Astrocyte of the cerebellum (primary cell): ENCODE data around the gene VARS2.

ENCODE experiments used
- DNase-seq: peaks from one replicate; pipeline ENCODE4 v3.0.0-alpha.2; 2011; ENCODE audit warnings: low read depth
- H3K4me3 ChIP-seq: 2 replicates; pipeline ENCODE4 v1.5.1; 2011; ENCODE audit warnings: mild to moderate bottlenecking, low read depth, low read length, moderate library complexity
- CTCF ChIP-seq: IDR thresholded peaks from 2 replicates; pipeline ENCODE4 v1.5.1; 2012; ENCODE audit warnings: low read length, low read depth, moderate library complexity, mild to moderate bottlenecking; ENCODE audit errors: missing control alignments
- in situ Hi-C: cut with HindIII; loops from 2 replicates; pipeline ENCODE4 v1.10.0; 2017; ENCODE audit warnings: low sequenced_read_pairs

VARS2 gene

DNA sequence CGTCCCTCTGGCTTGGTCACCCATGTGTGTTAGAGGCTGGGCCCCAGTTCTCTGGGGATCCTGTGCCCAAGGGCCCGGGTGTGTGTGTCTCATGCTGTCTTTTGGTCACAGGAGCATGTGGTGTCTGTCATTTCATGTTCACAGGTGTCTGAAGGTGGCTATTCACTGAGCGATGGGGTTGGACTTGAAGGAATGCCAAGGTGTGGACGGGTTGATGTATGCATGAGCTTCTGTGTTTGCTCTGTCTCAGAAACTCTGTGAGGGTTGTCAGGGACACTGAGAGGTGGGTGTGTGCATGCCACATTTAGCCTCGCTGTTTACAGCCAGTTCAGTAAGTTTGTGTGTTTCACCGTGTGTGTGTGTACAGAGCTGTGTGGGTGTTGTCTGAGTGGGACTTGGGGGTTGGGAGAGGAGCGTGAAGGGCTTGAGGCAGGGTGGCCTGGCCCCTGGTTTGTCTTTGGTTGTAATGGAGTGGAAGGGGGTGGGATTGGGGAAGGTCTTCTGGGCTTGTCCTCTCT lies 28.5 kb upstream of the VARS2 start:
- TF ChIP-seq CTCF, result no peak
- in situ Hi-C loops, result no loop called here
- no peak for DNase-seq
- peak overlapping the region; percentile 66 for H3K4me3 ChIP-seq

DNA sequence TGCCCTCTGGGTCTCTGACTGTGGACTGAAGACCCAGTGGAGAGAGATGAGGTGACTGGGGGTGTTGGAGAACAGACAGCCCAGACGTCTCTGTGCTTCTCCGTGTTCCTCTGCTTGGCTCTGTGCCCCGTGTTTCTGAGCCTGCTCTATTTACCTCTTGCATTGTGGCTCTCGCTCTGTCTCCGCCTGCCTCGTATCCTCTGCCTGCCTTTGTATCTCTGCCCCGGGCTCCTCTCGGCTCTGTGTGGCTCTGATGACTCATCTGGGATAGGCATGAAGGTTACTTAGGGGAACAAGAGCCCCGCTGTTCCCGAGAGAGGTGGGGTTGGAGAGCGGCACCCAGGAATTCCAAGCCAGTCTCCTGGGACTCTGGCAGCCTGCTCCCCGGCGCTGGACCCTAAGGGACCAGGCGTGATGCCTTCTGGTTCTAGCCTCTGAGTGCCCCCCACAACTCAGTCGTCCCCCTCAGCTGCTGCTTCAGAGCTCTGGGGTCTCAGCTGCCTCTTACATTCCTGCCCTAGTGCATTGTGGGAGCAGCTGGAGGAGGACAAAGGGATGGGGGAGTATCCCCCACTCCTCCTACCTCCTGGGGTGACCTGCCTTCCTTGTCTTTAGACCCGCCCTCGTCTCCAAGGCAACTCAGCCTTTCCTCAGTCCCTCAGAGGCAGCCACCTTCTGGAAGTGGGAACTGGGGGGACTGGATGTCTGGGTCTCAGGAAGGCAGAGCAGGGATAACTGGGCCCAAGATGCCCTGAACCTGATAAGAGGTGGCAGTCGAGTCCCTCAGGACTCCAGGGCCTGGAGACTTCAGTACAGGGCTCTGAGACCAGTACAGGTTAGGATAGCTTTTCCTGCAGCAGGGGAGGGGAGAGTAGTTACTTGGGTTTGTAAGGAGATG lies 27.8 kb upstream of the VARS2 start:
- in situ Hi-C loops, result no loop called here
- H3K4me3 ChIP-seq, result peak overlapping the region; percentile 66
- no peak for DNase-seq
- TF ChIP-seq CTCF, result no peak

DNA sequence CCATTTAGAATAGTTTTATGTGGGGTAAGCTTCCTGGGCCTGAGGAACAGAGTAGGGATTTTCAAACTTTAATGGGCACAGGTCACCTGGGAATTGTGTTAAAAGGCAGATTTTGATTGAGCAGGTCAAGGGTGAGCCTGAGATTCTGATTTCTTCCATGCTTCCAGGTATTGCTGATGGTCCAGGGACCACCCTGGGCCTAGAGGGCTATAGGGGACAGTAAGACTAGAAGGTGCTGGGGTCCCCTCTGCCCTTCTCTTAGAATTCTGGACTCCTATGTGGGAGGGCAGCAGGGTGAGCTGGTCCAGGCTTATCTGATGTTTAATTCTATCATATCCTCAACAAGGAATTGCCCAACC lies 27.2 kb upstream of the VARS2 start:
- DNase-seq, result no peak
- in situ Hi-C loops, result no loop called here
- H3K4me3 ChIP-seq, result peak overlapping the region; percentile 66
- TF ChIP-seq CTCF, result no peak

DNA sequence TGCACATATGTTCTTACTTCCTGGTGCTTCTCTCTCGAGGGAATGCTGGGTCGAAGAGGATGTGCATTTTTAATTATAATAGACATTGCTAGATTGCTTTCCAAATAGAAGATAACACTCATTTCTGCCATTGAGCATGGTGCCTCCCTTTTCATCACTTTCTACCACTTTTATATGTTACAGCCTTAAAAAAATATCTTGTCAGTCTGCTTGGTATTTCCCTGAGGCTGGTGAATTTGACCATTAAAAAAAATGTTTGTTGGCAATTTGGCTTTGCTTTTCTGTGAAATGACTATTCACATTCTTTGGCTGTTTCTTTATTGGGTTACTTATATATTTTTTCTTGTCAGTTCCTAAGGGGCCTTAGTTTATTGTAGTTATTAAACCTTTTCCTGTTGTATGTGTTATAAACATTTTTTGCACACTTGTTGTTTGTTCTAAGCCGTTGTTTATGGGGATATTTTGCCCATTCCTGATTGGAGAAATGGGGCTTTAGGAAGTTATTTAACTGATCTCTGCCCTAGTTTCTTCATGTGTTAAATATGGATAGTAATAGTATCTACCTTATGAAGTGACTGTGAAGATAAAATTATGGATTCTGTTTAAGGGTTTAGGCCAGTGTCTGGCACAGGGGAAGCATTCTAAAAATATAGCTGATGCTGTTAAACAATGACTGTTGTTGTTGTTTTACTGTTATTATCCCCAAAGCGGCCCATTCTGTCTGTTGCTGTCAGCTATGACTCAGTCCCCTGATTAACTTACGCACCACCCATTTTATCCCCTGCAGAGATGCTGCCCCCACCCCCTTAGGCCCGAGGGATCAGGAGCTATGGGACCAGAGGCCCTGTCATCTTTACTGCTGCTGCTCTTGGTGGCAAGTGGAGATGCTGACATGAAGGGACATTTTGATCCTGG lies 25.9 kb upstream of the VARS2 start:
- DNase-seq, result no peak
- no peak for TF ChIP-seq CTCF
- no peak overlapping the region for H3K4me3 ChIP-seq
- in situ Hi-C loops, result no loop called here

DNA sequence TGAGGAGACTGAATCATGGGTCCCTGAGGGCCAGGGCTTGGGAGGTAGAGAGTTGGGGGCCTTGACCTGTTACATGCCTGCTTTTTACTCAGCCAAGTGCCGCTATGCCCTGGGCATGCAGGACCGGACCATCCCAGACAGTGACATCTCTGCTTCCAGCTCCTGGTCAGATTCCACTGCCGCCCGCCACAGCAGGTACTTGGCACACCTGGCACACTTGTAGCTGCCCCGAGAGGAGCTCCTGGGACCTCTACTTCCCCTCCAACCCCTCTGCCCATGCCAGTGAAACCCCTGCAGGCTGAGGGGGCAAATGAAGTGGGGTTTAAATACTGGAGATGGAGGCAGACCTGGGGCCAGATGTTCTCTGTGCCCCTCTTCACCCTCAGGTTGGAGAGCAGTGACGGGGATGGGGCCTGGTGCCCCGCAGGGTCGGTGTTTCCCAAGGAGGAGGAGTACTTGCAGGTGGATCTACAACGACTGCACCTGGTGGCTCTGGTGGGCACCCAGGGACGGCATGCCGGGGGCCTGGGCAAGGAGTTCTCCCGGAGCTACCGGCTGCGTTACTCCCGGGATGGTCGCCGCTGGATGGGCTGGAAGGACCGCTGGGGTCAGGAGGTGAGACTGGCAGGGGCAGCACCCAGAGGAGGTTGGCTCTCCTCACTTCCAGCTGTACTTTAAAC lies 25.1 kb upstream of the VARS2 start:
- H3K4me3 ChIP-seq, result no peak overlapping the region
- in situ Hi-C loops, result no loop called here
- DNase-seq, result no peak
- no peak for TF ChIP-seq CTCF

GRCh38 chr6:30889496-30889885 lies 24.5 kb upstream of the VARS2 start:
- DNase-seq, result no peak
- H3K4me3 ChIP-seq, result no peak overlapping the region
- no peak for TF ChIP-seq CTCF
- in situ Hi-C loops, result no loop called here
